HG03060 (cell line): ENCODE data around the gene CCSER2.
"Not testable (repeated sequence)": the region's sequence is repeated elsewhere in the genome, so short reads cannot be mapped to it uniquely, and the experiment has no call there.

Experiments
- ATAC-seq: cut with Tn5 transposase; IDR thresholded peaks from one replicate; pipeline ENCODE4 v1.9.1; 2021; ENCODE audit warnings: low read depth, moderate number of reproducible peaks; ENCODE audit not compliant: unreplicated experiment

CCSER2 gene

DNA sequence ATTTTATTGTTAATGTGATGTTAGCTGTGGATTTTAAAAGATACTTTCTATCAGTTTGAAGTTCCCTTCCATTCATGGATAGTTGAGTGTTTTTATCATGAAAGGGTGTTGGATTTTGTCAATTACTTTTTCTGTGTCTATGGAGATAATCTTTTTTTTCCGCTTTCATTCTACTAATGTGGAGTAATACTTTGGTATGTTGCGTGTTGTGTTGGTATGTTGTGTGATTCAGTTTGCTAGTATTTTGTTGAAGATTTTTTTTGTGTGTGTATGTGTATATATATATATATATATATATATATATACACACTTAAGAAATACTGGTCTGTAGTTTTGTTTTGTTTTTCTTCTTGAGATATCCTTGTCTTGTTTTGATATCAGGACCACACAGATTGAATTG lies 100.3 kb downstream of the CCSER2 start:
- ATAC-seq, result no peak

DNA sequence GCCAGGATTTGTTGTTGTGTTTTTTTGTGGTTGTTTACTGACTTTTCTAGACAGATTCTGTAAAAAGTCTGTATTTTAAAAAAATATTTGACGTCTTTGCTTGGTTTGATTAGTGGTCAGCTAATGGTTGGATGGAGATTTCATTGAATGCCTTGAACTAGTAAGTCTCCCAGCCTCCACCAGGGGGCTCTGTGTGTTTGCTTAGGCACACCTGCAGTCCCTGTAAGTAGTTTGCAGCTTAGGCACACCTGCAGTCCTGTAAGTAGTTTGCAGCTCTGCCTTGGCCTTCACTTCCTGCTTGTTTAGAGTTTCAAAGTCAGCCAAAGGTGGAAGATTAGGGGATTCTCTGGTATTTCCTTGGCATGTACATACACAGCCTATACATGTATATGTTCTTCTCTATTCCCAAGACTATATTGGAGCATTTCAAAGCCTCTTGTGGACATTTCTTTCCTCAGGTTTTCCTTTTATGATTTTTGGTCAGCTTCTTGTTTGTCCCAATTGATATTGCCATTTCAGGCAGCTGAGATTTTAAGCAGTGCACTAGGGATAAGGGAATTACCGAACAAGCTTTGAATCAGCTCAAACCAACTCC lies 101.6 kb downstream of the CCSER2 start:
- ATAC-seq, result peak; percentile 93

GRCh38 chr10:84432891-84433290 lies 104.5 kb downstream of the CCSER2 start:
- ATAC-seq, result no peak

GRCh38 chr10:84440781-84441180 lies 112.4 kb downstream of the CCSER2 start:
- no peak for ATAC-seq

- no peak for ATAC-seq
These were observed 119.5 kb downstream of the CCSER2 start for GRCh38 chr10:84447701-84448400.

DNA sequence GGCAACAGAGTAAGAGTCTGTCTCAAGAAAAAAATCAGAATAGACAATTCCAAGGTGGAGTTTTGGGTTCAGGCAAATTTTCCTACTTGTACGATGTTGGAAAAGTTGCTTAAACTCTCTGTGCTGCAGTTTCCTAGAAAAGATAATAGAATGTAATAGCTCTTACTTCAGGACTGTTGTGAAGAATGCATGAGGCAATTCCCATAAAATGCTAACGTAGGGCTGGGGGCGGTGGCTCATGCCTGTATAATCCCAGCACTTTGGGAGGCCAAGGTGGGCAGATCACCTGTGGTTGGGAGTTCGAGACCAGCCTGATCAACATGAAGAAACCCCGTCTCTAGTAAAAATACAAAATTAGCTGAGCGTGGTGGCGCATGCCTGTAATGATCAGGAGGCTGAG lies 121.0 kb downstream of the CCSER2 start:
- ATAC-seq, result not testable (repeated sequence)

GRCh38 chr10:84452003-84452402 lies 123.6 kb downstream of the CCSER2 start:
- no peak for ATAC-seq

DNA sequence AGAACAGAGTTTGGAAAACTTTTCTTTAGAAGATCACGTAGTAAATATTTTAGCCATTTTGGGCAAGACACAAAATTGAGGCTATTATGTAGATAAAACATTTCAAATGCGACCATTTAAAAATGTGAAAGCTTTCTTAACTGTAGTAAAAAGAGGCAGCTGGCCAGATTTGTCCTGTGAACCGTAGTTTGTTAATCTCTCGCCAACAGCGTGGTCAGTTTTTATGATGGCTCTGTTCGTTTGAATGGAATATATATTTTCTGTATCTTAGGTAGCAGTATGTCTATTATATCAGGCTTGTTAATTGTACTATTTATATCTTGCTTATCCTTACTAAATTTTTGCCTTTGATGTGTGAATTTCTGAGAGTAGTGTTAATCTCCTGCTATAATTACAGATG lies 124.9 kb downstream of the CCSER2 start:
- ATAC-seq, result no peak

DNA sequence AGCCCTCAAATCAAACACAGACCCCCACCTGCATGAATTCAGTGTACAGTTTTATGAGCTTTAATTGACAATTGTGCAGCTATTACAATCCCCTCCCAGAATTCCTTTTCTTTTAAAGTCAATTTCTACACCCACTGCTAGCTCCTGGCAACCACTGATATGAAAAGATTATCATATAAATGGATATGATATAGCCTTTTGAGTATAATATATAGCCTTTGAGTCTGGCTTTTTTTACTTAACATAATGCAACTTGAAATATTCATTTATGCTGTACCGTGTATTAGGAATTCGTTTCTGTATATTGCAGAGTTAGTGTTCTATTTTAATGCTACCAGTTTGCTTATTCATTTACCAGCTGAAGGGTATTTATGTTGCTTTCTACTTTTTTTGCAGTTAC lies 127.7 kb downstream of the CCSER2 start:
- no peak for ATAC-seq

DNA sequence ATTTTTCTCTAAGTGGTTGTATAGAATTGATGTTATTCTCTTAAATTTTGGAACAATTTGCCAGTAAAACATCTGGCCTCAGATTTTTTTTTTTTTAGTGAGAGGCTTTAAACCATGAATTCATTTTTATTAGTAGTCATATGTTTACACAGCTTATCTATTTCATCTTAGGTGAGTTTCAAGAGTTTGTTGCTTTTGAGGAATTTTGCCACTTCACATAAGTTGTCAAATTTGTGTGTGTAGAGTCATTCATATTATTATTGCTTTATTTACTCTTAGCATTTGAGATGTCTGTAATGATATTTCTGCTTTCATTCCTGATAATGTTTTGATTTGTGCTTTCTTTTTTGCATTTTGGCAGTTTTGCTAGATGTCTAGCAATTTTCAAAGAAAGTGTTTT lies 132.1 kb downstream of the CCSER2 start:
- no peak for ATAC-seq

DNA sequence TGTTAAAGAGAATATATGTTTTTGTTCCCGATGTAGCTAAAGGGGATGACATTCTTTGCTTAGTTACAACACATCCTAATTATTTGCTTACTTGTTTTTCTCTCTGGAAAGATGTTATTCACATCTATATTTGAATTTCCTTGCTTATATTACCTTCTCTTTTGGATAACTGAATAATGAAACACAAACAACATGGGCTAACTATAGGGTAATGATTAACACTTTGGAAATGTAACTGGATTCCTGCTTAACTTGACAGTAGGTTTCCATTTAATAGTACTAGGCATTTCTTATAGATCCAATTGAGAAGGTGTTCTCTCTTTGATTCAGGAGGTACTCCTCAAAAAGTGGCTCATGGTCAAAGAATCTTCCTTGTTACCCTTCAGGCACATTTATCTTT lies 141.1 kb downstream of the CCSER2 start:
- no peak for ATAC-seq

DNA sequence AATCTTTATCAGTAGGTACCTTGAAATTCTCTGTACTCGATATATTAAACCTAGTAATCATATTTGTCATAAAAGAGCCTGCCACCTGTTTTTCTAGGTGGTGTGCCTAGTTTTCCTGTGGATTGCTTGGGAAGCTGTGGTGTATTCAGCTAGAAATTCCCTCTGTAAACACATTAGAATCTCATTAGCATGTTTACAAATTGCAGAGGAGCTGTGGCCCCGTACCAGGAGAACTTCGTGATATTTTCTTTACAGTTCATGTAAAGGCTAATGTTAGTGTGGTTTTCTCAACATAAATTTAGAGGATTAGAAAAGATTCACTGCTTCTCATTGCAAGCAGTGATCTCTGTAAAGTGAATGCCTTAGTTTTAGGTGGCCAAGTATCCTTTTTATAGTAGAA lies 144.7 kb downstream of the CCSER2 start:
- no peak for ATAC-seq

GRCh38 chr10:84477398-84478128 lies 149.2 kb downstream of the CCSER2 start:
- ATAC-seq, result no peak

DNA sequence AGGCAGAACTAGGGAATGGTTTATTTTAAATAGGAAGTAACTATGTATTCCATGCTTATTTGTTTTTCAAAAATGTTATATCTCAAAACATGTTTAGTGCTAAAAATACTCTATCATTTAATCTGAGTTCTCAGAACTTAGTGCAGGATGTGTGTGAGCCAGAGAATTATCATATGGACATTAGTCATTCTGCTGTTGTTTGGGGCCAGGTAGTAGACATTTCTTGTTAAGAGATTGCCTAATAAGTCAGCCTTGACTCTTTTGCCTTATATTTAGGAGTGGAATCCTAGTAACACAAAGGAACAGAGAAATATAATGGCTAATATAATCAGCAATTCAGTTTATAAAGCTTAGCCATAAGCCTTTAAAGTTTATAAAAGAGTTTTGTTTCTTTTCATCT lies 149.8 kb downstream of the CCSER2 start:
- ATAC-seq, result no peak

- ATAC-seq, result no peak
These were observed 150.3 kb downstream of the CCSER2 start for GRCh38 chr10:84478679-84479078.

DNA sequence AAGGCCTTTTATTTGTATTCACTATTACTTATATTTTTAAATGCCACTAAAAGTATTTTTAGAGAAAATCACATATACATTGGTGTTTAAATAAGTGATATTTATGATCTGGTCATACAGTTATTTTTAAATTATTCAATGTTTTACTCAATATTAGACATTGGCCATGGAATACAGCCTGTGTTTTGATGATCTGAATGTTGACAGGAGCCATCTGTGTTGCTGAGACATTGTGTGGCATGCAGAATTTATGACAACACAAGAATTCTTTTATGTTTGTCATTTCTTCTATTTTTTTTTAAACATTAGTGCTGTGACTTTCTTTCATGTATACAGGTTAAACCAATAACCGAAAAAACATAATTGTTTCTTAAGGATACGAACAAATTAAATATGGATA lies 156.2 kb downstream of the CCSER2 start:
- no peak for ATAC-seq

DNA sequence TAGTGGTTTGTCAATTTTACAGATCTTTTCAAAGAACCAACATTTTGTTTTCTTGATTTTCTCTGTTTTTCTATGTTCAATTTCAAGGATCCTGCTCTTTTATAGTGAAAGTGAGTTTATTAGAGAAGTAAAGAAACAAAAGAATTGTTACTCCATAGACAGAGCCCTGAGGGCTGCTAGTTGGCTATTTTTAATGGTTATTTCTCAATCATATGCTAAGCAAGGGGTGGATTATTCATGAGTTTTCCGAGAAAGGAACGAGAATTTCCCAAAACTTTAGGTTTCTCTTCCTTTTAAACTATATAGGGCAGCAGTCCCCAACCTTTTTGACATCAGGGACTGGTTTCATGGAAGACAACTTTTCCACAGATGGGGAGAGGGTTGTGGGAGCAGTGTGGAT lies 165.0 kb downstream of the CCSER2 start:
- no peak for ATAC-seq

GRCh38 chr10:84493951-84494848 lies 165.8 kb downstream of the CCSER2 start:
- ATAC-seq, result no peak

GRCh38 chr10:84494849-84495180 lies 166.4 kb downstream of the CCSER2 start:
- ATAC-seq, result no peak

DNA sequence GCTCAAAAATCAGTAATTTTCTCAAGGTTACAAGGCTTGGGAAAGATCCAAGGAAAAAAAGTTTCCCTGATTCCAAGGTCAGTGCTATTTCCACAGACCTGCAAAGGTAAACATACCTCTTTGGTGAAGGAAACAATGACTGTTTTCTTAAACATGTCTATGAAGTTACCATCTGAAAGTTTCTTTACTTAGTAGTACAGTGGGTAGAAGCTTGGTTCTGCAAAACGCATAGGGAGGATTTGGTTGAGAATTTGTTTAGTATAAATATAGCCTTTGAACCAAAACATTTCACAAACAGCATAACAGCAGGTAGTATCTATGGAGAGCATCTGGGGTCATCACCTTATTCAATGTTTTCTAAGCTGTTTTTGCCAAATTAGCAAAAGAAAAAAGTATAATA lies 169.6 kb downstream of the CCSER2 start:
- no peak for ATAC-seq

- not testable (repeated sequence) for ATAC-seq
These were observed 170.7 kb downstream of the CCSER2 start for GRCh38 chr10:84499039-84499438.
